Tibial artery (tissue), 4 donors: ENCODE data around the gene GNPTAB.

ENCODE experiments used
- DNase-seq, 2 donors: peaks; one replicate each; pipeline ENCODE4 v3.0.0-alpha.2; 2019
- H3K27ac ChIP-seq, 2 donors: fragments of 200-600 bp; sonication (generic) in 1 of 2; 1 replicate in 1 of 2; 2 replicates in 1 of 2; pipeline ENCODE4 v1.5.1; 2018 to 2019; ENCODE audit warnings: mild to moderate bottlenecking in 1 of 2
- H3K27me3 ChIP-seq, 2 donors: fragments of 200-600 bp; sonication (generic) in 1 of 2; one replicate each; pipeline versions ENCODE4 v1.5.1 to v1.6.0; 2016 to 2019
- H3K36me3 ChIP-seq, 3 donors: fragments of 200-600 bp; sonication (generic) in 2 of 3; one replicate each; pipeline ENCODE4 v1.5.1; 2016 to 2019; ENCODE audit warnings: mild to moderate bottlenecking in 2 of 3
- H3K4me1 ChIP-seq, 4 donors: fragments of 200-600 bp; sonication (generic) in 2 of 4; 1 replicate in 3 of 4; 2 replicates in 1 of 4; pipeline ENCODE4 v1.5.1; 2016 to 2019
- H3K4me3 ChIP-seq, 2 donors: fragments of 200-600 bp; sonication (generic) in 1 of 2; 1 replicate in 1 of 2; 2 replicates in 1 of 2; pipeline ENCODE4 v1.5.1; 2018 to 2019; ENCODE audit warnings: mild to moderate bottlenecking in 2 of 2
- H3K9me3 ChIP-seq, 3 donors: fragments of 200-600 bp; sonication (generic) in 1 of 3; one replicate each; pipeline ENCODE4 v1.5.1; 2016 to 2019
- CTCF ChIP-seq, 2 experiments: fragments of 200-600 bp in 1 of 2; fragments of 450-650 bp in 1 of 2; IDR thresholded peaks; one replicate each; pipeline ENCODE4 v1.5.1; 2017 to 2019; ENCODE audit warnings: antibody characterized with exemption in 2 of 2, mild to moderate bottlenecking in 1 of 2, moderate library complexity in 1 of 2
- intact Hi-C: fragments of 100-400 bp; cut with DNase I; formaldehyde crosslinking; loops from one replicate; pipeline ENCODE4 v1.15.0; 2023; ENCODE audit warnings: low total_unique reads

The GNPTAB gene

DNA sequence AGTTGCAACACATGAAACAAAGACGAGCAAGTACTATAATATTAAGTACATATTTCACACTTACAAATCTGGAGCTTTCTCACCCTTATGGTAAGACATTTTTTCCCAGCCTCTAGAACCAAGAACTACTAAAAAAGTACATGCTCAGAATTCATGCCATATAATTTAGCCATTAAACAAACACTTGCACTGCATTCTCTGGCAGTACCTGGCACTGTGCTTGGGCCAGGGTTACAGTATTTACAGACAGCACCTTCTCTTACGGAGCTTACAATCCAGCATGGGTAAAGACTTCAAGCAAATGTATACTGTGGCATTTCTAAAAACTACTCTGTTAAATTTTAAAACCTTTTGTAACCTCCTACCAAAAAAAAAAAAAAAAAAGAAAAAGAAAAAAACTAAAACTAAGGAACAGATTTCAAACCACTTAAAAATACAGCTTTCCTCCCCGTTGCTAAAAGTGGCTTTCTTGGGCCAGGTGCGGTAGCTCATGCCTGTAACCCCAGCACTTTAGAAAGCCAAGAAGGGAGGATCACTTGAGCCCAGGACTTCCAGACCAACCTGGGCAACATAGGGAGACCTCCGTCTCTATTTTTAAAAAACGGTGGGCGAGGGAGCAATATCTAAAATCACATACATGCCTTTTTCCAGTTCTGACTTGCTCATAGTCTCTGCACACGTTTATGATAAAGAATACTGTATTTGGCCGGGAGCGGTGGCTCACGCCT lies 956 bp downstream of the GNPTAB start:
- no peaks in the 10 kb centered on the region for H3K9me3 ChIP-seq
- peak overlapping the region; percentile 68 to 81 for H3K27ac ChIP-seq
- no peaks in the 10 kb centered on the region for H3K27me3 ChIP-seq
- intact Hi-C loops = loop anchor here (2.0 kb wide), 1 partner anchor 47 kb away; the partner anchor contains the start of gene DRAM1
- peak overlapping the region; percentile 67 to 74 for H3K4me3 ChIP-seq
- no peak for DNase-seq
- peaks cover 0 to 26% (median 7%) of the 10 kb centered on the region in 4 donors for H3K4me1 ChIP-seq
- no peaks in the 10 kb centered on the region for H3K36me3 ChIP-seq
- no peak for TF ChIP-seq CTCF (IDR thresholded peaks at IDR 0.05)

DNA sequence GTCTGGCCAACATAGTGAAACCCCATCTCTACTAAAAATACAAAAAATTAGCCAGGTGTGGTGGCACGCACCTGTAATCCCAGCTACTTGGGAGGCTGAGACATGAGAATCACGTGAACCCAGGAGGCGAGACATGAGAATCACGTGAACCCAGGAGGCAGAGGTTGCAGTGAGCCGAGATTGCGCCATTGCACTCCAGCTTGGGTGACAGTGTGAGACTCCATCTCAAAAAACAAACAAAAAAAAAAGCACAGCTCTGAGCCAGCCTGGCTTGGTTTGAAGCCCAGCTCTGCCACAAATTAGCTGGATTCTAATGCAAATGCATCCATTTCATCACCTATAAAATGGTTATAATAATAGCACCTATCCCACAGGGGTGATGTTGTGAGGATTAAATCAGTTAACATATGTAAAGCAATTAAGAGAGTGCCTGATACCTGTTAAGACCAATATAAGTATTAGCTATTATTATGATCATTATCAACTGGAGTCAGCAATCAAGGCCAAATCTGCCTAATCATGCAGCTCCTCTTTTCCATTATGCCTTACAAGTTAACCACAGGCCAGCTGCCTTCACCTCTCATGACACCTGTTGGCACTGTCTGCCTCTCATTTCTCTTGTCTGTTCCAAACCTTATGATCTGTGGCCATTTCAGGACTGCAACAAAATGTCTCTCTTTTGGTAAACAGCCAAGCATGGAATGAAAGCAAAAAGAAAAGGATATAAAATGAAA lies 2.1 kb downstream of the GNPTAB start:
- peaks cover 0 to 35% (median 13%) of the 10 kb centered on the region in 4 donors for H3K4me1 ChIP-seq
- DNase-seq = no peak
- intact Hi-C loops = no loop called here
- H3K27me3 ChIP-seq = no peaks in the 10 kb centered on the region
- no peak overlapping the region for H3K4me3 ChIP-seq
- no peaks in the 10 kb centered on the region for H3K9me3 ChIP-seq
- H3K36me3 ChIP-seq = no peaks in the 10 kb centered on the region
- no peak for TF ChIP-seq CTCF (IDR thresholded peaks at IDR 0.05)
- no peak overlapping the region for H3K27ac ChIP-seq

GRCh38 chr12:101826766-101827368 lies 3.9 kb downstream of the GNPTAB start:
- Histone ChIP-seq H3K36me3 (no peaks in the 10 kb centered on the region), H3K9me3 (no peaks in the 10 kb centered on the region), H3K27me3 (no peaks in the 10 kb centered on the region), H3K27ac (no peak overlapping the region), H3K4me3 (no peak overlapping the region), H3K4me1 (peaks cover 0 to 36% (median 13%) of the 10 kb centered on the region in 4 donors)
- TF ChIP-seq CTCF (IDR thresholded peaks at IDR 0.05) = no peak
- DNase-seq = no peak
- intact Hi-C loops = no loop called here

DNA sequence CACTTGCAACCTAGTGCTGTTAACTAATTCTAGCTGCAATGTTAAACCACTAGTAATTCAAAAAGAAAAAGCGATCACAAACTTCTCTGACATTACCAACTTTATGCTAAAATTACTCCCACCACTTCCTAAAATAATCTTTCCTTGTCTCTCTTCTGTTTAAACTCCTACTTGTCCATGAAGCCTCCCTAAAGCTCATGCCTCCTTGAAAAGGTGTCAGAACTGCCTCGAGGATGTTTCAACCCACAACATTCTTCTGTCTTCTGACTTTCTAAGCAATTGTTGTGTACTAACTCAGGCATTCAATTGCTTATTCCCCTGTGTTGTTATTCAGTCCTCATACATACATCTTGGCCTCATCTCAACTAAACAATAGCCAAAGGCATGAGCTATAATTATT lies 5.9 kb downstream of the GNPTAB start:
- Histone ChIP-seq H3K36me3 (no peaks in the 10 kb centered on the region), H3K4me3 (no peak overlapping the region), H3K27me3 (no peaks in the 10 kb centered on the region), H3K9me3 (no peaks in the 10 kb centered on the region), H3K4me1 (peaks cover 0 to 29% (median 11%) of the 10 kb centered on the region in 4 donors), H3K27ac (no peak overlapping the region)
- DNase-seq = no peak
- intact Hi-C loops = no loop called here
- no peak for TF ChIP-seq CTCF (IDR thresholded peaks at IDR 0.05)

- TF ChIP-seq CTCF (IDR thresholded peaks at IDR 0.05) = no peak
- Histone ChIP-seq H3K4me1 (peaks cover 0 to 20% (median 6%) of the 10 kb centered on the region in 4 donors), H3K9me3 (no peaks in the 10 kb centered on the region), H3K27me3 (no peaks in the 10 kb centered on the region), H3K4me3 (no peak overlapping the region), H3K36me3 (no peaks in the 10 kb centered on the region), H3K27ac (peak overlapping the region in 1 of 2 donors; percentile 23)
- DNase-seq = peak in 1 of 2 donors; percentile 60
- intact Hi-C loops = no loop called here
These were observed 6.9 kb downstream of the GNPTAB start for GRCh38 chr12:101823891-101824290.
